HG03280 (cell line): ENCODE data around the gene AHR.

ENCODE experiments used
- ATAC-seq: cut with Tn5 transposase; IDR thresholded peaks from one replicate; pipeline ENCODE4 v1.9.1; 2021; ENCODE audit warnings: mild to moderate bottlenecking, moderate library complexity; ENCODE audit not compliant: unreplicated experiment

The AHR gene

DNA sequence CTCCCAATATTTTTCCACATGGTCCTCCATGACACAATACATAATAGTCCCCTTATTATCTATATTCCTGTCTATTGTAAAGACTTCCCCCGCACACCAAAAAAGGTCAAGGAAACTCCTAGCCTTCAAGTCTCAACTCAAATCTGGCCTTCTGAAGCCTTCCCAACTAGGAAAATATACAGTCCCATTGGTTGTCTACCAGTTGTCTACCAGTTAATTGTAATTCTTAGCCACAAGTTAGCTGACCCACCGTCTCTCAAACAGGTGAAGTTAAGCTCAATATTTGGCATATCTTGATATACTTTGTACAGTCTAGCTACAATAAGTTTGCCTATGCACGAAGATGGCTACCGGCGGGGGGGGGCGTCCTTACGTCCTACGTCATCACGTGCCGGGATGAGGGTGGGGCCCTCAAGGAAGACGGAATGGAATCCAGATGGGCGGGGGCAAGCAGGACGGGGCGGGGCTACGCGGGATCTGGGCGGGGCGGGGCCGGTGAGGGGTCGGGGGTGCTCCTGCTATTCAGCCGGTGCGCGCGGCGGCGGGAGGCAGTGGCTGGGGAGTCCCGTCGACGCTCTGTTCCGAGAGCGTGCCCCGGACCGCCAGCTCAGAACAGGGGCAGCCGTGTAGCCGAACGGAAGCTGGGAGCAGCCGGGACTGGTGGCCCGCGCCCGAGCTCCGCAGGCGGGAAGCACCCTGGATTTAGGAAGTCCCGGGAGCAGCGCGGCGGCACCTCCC, at the start of gene AHR:
Gene AHR (plus strand): TSS at position 551 of the 738 bp plus-strand sequence. CDS start 613 bp downstream, outside the sequence.
- peak; percentile 52 for ATAC-seq

DNA sequence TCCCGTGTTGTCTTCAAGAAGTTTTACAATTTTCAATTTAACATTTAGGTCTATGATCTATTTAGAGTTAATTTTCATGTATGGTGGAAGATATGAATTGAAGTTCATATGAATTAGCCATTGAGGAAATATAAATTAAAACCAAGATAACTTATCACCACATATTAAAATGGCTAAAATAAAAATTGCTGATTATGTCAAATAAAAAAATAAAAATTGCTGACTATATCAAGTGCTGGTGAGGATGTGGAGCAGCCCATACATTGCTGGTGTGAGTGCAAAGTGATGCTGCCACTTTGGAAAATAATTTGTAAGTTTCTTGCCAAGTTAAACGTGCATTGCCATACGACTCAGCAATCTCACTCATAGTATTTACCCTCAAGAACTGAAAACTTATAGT, 44.6 kb upstream of the AHR start:
- ATAC-seq: no peak

DNA sequence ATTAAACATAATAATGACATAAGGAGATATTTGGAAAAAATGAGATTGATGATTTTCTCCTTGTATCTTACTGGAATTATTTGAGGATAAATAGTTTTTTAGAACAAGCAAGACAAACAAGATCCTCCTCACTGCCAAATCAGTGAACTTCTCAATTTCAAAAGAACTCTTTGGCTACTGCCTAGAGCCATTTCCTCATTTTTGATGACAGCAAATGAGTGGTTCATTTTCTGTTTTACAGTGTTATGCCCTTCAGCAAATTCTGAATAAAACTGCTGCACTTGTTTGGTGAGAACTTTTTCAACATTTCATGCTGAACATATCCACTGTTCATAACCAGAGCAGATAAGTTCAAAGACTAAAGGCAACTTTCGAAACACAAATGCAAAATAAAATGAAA, 42.5 kb upstream of the AHR start:
- ATAC-seq: no peak

DNA sequence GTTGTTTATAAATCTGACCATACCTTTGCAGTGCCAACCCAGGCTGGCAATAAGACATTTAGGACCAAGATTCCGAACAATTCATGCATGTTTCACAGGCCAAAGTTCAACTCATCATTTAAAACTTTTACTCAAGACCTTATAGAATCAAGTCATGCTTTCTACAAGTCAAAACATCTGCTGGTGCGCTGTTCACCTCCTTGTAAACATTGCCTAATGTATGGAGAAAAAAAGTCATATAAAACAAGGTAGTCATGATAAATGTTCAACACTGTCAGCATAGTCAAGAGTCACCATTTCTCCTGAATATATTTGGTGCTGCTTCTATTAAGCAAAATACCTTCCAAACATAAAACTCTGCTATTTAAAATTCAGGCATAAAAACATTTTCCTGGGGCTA, 42.1 kb upstream of the AHR start:
- no peak for ATAC-seq

DNA sequence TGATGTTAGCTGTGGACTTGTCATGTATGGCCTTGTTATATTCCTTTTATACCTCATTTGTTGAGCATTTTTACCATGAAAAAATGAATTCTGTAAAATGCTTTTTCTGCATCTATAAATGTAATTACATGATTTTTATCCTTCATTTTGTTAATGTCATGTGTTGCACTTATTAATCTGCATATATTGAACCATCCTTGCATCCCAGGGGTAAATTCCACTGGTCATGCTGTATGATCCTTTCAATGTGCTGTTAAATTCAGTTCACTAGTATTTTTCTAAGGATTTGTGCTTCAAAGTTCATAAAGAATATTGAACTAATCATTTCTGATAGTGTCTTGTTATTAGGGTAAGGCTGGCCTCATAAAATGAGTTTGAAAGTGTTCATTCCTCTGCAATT, 31.9 kb upstream of the AHR start:
- no peak for ATAC-seq

DNA sequence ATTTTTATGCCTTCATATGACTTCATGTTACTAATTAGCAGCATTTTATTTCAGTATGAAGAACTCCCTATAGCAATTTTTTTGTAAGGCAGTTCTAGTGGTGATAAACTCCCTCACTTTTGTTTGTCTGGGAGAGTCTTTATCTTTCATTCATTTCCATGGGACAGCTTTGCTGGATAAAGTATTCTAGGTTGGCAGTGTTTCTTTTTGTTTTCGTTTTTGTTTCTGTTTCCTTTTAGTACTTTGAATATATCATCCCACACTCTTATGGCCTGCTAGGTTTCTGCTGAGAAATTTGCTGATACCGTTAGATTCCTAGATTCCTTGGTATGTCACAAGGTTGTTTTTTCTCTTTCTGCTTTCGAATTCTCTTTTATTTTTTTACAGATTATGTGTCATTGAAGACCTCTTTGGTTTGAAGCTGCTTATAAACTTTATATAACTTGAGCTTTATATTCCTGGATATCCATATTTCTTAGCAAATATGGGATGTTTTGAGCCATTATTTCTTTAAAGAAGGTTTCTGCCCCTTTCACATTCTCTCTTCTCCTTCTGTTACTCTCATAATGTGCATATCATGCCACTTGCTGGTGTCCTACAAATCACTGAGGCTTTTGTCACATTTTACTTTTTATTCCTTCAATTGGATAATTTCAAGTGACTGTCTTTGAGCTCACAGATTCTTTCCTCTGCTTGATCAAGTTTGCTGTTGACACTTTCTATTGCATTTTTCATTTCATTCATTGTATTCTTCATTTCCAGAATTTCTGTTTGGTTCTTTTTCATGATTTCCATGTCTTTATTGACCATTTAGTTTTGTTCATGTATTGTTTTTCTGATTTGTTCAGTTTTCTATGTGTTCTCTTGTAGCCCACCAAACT, 28.9 kb upstream of the AHR start:
- no peak for ATAC-seq

DNA sequence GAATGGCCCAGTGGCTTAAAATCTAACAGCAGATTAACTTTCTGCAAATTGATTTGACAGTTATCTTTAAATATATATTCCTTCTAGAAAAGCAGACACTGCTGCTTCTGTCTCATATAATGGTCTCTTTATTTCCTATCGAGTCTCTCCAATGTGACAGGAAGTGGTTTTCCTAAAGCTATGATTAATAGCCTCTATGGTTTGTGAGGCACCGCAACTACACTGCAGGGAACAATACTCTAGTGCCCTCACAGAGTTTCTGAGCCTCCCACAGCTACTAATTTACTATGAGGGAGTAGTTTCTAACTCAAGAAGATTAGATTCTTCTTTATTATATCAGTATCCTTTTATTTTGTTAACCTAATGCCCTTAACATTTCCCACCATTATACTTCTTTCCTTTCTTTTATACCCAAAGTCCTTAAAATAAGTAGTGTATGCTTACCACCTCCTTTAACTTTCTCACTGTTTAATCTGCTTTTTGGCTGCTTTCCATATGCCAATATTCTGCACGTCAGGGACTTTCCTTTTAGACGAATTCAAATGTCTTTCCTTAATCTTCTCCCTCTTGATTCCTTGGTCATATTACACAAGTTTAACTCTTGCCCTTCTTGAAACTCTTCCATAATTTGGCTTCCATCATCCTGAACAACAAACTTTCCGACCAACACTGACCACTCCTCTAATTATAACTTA, 23.8 kb upstream of the AHR start:
- ATAC-seq: no peak

DNA sequence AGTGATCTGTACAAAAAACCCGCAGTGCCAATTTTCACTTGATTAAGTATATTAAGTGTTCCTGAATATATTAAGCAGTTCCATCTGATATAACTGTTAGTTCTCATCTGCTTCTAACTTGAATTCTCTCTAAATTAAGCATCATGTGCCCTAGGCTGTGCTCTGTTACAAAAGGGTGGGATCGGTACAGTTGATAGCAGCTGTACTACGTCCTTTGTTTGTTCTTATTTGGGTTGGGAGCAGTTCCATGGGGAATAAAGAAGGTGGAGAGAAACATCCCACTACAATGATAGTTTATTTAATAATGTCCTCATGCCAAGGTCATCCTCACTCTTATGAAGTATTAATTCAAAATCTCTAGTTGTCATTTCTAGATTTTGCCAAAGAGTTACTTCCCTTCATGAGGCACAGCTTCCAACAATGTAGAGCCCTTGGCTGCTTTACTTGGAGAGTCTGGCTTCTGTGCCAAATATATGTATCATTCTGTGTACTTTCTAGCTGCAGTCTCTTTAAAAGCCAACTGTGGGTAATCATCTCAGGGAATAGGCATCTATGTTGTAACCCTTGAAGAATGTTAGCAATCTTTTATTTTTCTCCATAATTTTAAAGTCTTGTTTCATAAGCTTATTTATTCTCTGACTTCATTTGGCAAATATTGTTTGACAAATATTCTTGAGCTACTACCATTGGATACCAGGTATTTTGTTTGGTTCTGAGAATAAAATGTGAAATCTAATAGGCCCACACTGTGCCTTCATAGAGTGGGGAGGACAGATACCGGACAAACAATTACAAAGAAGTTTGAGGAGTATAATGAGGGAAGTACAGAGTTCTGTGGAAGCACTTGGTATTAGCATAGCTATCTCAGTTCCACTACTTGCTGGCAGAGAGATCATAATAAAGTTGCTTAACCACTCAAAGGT, 22.4 kb upstream of the AHR start:
- no peak for ATAC-seq

DNA sequence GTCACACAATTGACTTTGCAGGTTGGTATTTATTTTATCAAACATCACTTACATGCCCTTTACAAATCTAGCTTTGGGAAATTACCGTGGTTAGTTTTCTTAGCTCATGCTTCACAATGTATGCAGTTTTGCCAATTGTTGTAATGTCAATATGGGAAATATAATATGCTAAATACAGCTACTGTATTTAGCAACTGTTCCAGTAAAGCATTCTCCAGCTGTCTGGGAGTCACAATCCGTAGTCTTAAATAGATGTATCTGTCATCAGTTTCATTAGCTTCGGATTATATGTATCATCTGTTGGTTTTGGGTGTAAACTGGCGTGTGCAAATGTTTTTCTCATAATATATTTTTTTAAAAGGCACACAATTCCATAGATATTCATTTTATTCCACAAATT, 19.4 kb upstream of the AHR start:
- no peak for ATAC-seq

DNA sequence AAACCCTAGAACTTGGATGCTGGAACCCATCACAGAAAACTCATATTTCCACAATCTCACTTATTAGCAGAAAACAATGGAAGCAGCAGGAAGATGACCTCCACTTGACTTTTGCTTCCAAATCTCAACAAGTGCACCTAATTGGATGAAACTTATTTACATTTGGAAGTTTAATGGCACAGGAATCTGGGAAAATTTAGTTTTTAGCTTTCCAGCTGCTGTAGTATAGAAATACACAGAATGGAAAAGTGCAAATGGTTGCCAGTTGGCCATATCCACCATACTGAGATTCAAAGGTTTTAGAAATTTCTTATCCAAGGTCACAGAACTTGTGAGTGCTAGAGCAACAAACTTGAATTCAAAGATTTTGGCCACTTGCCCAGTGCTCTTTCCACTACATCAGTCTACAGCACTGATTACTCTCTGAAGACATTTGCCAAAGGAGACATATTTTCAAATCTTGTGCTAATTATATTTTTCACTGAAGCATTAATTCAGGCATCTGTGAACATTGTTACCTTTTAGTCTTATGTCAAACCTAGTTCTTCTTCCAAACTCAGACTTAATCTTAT, 9.3 kb upstream of the AHR start:
- ATAC-seq: no peak

DNA sequence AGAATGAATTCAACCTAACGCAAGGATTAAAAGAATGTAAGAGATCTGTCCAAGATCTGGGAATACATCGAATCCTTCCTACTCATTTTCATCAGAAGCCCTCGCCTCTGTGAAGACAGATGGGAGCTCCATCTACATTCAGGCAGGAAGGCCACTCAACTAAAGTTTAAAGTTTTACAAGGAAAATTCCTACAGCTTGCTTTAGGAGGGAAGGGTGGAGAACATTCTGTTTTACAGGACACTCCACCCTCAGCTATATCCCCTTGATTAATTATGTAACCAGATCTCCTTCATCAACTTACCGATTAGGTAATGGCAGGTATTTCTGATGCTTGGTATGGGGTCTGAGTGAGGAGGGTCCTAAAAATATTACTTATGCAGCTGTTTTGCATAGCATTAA, 5.6 kb upstream of the AHR start:
- no peak for ATAC-seq

DNA sequence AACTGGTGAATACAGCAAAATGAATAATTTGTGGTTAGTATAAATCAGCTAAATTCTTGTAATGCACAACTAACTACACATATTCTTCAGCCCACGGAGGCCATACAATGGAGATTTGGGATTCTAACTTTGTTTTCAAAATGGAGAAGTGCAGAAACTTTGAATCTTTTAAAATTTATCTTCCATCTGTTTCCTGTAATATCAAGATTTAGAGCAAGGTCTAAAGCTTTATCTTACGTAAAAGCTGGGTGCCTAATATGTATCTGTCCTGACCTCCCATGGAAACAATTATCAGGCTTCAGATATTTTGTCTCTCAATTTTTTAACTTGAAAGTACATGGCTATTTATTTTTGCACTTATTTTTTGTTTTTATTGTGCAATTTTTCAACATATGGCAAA, 5.0 kb upstream of the AHR start:
- ATAC-seq: no peak

DNA sequence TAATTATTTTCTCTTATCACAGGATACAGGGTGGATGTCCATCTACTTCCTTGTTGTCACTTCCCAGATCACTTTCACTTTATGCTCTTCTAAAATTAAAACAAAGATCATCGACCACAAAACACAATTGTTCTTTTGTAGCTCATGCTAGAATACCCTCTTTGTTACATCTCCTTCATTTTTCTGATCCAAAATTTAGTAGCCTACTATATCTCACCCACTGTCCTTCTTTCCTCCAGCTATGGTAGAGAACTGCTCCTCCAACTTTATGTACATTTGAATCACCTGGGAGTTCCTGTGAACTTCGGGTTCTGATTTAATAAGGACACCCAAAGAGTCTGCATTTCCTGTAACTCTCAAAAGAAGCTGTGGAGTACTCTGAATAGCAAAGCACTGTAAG, 1.2 kb upstream of the AHR start:
- no peak for ATAC-seq

DNA sequence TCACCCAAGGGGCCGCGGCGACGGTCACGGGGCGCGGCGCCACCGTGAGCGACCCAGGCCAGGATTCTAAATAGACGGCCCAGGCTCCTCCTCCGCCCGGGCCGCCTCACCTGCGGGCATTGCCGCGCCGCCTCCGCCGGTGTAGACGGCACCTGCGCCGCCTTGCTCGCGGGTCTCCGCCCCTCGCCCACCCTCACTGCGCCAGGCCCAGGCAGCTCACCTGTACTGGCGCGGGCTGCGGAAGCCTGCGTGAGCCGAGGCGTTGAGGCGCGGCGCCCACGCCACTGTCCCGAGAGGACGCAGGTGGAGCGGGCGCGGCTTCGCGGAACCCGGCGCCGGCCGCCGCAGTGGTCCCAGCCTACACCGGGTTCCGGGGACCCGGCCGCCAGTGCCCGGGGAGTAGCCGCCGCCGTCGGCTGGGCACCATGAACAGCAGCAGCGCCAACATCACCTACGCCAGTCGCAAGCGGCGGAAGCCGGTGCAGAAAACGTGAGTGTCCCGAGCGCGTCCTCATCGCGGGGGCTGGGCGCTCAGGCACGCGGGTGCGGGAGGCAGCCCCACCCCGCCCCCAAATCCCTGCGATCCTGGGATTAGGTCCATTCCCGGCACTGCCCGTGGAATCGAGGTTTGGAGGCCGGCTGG, 509 bp downstream of the AHR start:
- ATAC-seq: peak; percentile 40

DNA sequence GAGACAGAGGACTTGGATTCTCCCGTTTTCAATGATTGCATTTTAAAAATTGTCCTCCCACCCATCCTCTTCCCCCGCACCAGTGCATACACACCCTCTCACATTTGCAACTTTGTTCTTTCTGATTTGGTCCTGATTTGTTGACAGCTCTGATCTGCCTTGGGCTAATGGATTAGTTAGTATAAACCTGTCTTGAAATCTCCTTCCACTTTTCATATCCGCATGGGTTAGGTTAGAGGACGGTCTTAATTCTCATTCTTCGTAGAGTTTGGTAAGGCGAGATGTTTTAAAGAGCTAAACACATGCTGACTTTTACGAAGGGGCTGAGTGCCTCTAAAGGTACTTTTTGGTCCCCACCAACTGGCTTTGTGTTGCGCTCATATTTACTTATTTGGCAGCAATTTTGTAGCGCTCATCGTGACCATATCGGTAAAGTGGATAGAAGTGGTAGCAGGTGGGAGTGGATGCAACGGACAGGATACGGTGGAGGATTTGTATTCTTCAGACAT, 1.1 kb downstream of the AHR start:
- no peak for ATAC-seq

DNA sequence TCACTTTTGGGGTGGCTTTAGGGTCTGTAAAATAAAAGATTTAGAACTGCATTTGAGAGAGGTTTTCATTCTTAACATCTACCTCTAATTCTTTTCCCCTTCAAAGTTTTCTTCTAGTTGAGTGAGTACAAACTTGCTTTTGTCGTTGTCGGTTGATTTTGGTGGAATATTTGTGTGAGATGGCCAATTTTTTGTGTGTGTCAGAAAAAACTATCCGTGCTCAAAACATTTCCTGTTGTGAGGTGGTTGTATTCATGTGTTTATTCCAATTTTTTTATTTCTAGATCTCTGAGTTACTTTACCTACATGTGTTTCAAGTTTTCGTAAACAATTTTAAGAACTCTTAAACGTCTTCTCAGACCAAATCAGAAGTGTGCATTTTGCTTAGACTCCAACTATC, 1.6 kb downstream of the AHR start:
- no peak for ATAC-seq

DNA sequence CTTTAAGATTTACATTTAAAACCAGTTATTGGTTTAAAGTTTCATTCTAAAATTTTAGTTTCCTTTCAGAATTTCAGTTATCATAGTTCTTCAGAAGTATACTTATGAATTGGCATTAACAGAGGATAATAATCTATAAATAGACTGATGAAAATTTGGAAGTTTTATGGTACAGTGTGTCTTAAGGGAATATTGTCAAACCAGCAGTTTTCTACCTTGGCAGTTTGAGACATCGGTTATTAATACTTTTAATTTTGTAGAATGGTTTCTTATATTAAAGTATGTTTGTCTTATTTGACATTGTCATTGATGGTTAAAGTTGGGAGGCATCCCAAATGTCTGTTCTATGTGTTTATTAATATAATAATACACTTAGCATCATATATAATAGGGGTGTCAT, 2.0 kb downstream of the AHR start:
- no peak for ATAC-seq

DNA sequence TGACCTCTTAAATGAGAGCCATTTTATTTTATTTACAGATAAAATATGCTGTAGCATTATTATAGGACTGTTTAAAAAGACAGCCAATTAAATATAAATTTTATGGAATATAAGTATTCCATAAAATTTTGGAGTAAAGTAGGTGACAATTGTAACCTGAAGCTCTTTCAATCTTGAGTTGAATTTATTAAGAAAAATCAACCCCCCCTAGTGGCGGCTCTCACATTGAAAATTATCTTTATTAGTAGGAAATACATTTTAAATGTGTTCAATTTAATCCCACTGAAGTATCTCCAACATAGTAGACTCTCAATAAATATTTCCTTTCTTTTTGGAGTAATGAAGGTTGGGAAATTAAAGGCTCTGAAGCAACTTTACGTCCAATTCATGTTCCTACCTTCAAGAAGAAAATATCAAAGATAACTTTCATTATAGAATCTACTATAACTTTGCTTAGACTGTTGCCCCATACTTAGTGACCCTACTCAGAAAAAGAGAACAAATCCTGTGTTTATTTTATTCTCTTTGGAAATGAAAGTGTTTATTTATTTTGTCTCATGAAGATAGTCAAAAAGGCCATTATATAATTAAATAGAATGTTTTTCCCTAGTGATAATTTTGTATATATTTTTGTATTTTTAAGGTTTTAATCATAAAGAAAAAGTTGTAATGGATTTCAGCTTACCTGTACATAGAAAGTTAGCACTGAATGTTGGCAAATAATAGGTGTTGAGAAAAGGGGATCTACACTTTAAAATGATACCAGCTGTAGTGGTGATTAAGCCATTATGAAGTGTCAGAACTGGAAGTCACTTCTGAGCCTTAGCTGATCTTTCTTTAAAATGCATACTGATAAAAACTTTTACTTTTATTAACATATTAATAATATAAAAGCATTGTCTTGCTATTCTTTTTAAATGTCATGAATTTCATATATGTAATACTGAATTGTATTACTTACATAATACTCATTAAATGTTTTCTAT, 3.3 kb downstream of the AHR start:
- no peak for ATAC-seq
